Astrocyte (in vitro differentiated cells and primary cell): ENCODE data around the gene PYDC2. TPM values are rescaled to one million over a fixed set of nuclear protein-coding genes. Genes with fewer than 3 reads are reported as not detected.

Source experiments
- DNase-seq: peaks from one replicate; pipeline ENCODE4 v3.0.0-alpha.2; 2010; ENCODE audit warnings: low read depth
- FAIRE-seq: peaks from 2 replicates; lab custom pipeline; 2011; peaks lifted over from hg19 to GRCh38; lab: Jason Lieb, UNC
- H2AFZ ChIP-seq: 2 replicates; pipeline ENCODE4 v1.6.0; 2012; ENCODE audit warnings: low read depth, low read length, inconsistent platforms
- H3K27ac ChIP-seq: 2 replicates; pipeline ENCODE4 v1.5.1; 2011; ENCODE audit warnings: low read depth, low read length, inconsistent platforms
- H3K27me3 ChIP-seq: 2 replicates; pipeline ENCODE4 v1.6.0; 2011; ENCODE audit warnings: low read length, inconsistent platforms; ENCODE audit not compliant: insufficient read depth
- H3K36me3 ChIP-seq: 2 replicates; pipeline ENCODE4 v1.5.1; 2011; ENCODE audit warnings: low read length, inconsistent platforms; ENCODE audit not compliant: insufficient read depth
- H3K4me1 ChIP-seq: 2 replicates; pipeline ENCODE4 v1.5.1; 2011; ENCODE audit warnings: low read length, inconsistent platforms; ENCODE audit not compliant: insufficient read depth
- H3K4me2 ChIP-seq: 2 replicates; pipeline ENCODE4 v1.6.0; 2012; ENCODE audit warnings: low read length, inconsistent platforms
- H3K4me3 ChIP-seq: 2 replicates; pipeline ENCODE4 v1.5.1; 2011; ENCODE audit warnings: low read depth, mild to moderate bottlenecking, low read length, inconsistent platforms; ENCODE audit not compliant: insufficient read depth
- H3K79me2 ChIP-seq: 2 replicates; pipeline ENCODE4 v1.6.0; 2012; ENCODE audit warnings: mild to moderate bottlenecking, low read length, inconsistent platforms; ENCODE audit not compliant: insufficient read depth
- H3K9ac ChIP-seq: 2 replicates; pipeline ENCODE4 v1.6.0; 2012; ENCODE audit warnings: mild to moderate bottlenecking, low read length, inconsistent platforms
- H3K9me3 ChIP-seq: 2 replicates; pipeline ENCODE4 v1.5.1; 2012; ENCODE audit warnings: low read depth, mild to moderate bottlenecking, low read length, inconsistent platforms; ENCODE audit not compliant: insufficient read depth
- H4K20me1 ChIP-seq: 2 replicates; pipeline ENCODE4 v1.6.0; 2012; ENCODE audit warnings: low read length, inconsistent platforms; ENCODE audit not compliant: insufficient read depth
- H3K27ac Mint-ChIP-seq: one replicate; pipeline ENCODE4 v1.8.0; 2021; ENCODE audit warnings: mild to moderate bottlenecking, mixed read lengths; ENCODE audit not compliant: unreplicated experiment
- H3K27me3 Mint-ChIP-seq: one replicate; pipeline ENCODE4 v1.8.0; 2021; ENCODE audit warnings: low read depth, mixed read lengths; ENCODE audit not compliant: unreplicated experiment
- H3K36me3 Mint-ChIP-seq: one replicate; pipeline ENCODE4 v1.8.0; 2021; ENCODE audit warnings: low read depth, mixed read lengths; ENCODE audit not compliant: unreplicated experiment
- H3K4me1 Mint-ChIP-seq: one replicate; pipeline ENCODE4 v1.8.0; 2021; ENCODE audit warnings: low read depth, mixed read lengths; ENCODE audit not compliant: unreplicated experiment
- H3K4me3 Mint-ChIP-seq: one replicate; pipeline ENCODE4 v1.8.0; 2021; ENCODE audit warnings: mild to moderate bottlenecking, moderate library complexity, mixed read lengths; ENCODE audit not compliant: unreplicated experiment
- H3K9me3 Mint-ChIP-seq: one replicate; pipeline ENCODE4 v1.8.0; 2021; ENCODE audit warnings: mild to moderate bottlenecking, mixed read lengths; ENCODE audit not compliant: unreplicated experiment
- CTCF ChIP-seq: IDR thresholded peaks from 2 replicates; pipeline ENCODE4 v1.5.1; 2011; ENCODE audit warnings: low read depth, mild to moderate bottlenecking, inconsistent platforms, low read length, moderate library complexity; ENCODE audit not compliant: insufficient read depth
- EZH2 ChIP-seq: IDR thresholded peaks from 2 replicates; pipeline ENCODE4 v1.6.1; 2012; ENCODE audit warnings: mild to moderate bottlenecking, low read length, inconsistent platforms; ENCODE audit not compliant: insufficient read depth
- total RNA-seq: library from RNA; stranded (reverse); gene quantifications from 2 replicates; pipeline ENCODE4 v1.2.1, GENCODE V29; 2021

The PYDC2 gene
- total RNA-seq, 1 donor from 2014 or later = not detected

GRCh38 chr3:191509078-191509477, 48.1 kb downstream of the PYDC2 start:
- Mint-ChIP-seq H3K36me3 (no peaks in the 10 kb centered on the region), H3K4me3 (no peak overlapping the region), H3K4me1 (no peaks in the 10 kb centered on the region), H3K27ac (no peak overlapping the region), H3K9me3 (no peaks in the 10 kb centered on the region), H3K27me3 (no peaks in the 10 kb centered on the region)
- Histone ChIP-seq H3K9me3 (no peaks in the 10 kb centered on the region), H3K4me2 (no peak overlapping the region), H3K4me1 (no peaks in the 10 kb centered on the region), H2AFZ (no peak overlapping the region), H3K36me3 (no peaks in the 10 kb centered on the region), H4K20me1 (no peaks in the 10 kb centered on the region), H3K27me3 (no peaks in the 10 kb centered on the region), H3K9ac (no peak overlapping the region), H3K79me2 (no peaks in the 10 kb centered on the region), H3K27ac (no peak overlapping the region), H3K4me3 (no peak overlapping the region)
- no peak for FAIRE-seq
- no peak for DNase-seq
- TF ChIP-seq CTCF (no peak), EZH2 (no peak)

Other genes with a start within 250 kb of the PYDC2 start
- 88.1 and 89.9 TPM in 2 replicates for gene CCDC50, start 131.8 kb upstream of the PYDC2 start, total RNA-seq
- gene UTS2B, start 130.6 kb upstream of the PYDC2 start, total RNA-seq = 0.75 TPM in 1 of 2 replicates, not detected in the other